IMR-90 (cell line): ENCODE data around the gene HRH2. TPM values are rescaled to one million over a fixed set of nuclear protein-coding genes. Genes with fewer than 3 reads are reported as not detected.

ENCODE experiments used
- ATAC-seq: fragments of 200-7000 bp; cut with Tn5 transposase; 2 replicates; pipeline ENCODE4 v1.9.1; 2020; ENCODE audit warnings: low read depth, mild to moderate bottlenecking, moderate library complexity
- BruUV-seq: library from RNA; stranded (reverse); fragments of 400-500 nt; replicated peaks from 2 replicates; lab custom pipeline; 2021; lab: Mats Ljungman, UMichigan
- CTCF ChIA-PET: fragments of 300-600 bp; formaldehyde crosslinking; extraction: SDS; loops from one replicate; lab custom pipeline; 2021; ENCODE audit warnings: antibody characterized with exemption; lab: Yijun Ruan, JAX
- POLR2A ChIA-PET: fragments of 300-600 bp; sonication (Branson Sonifier 250); formaldehyde crosslinking; loops from one replicate; lab custom pipeline; 2022; ENCODE audit warnings: antibody characterized with exemption; ENCODE audit not compliant: unreplicated experiment; lab: Charles Lee
- DNase-seq: peaks from one replicate; pipeline ENCODE4 v3.0.0; 2013
- H2AFZ ChIP-seq: replicated peaks from 2 replicates; pipeline ENCODE3; 2013; ENCODE audit warnings: low read length, mild to moderate bottlenecking; ENCODE audit not compliant: poor library complexity
- H2AK5ac ChIP-seq: 2 replicates; pipeline ENCODE4 v1.6.1; 2013; ENCODE audit warnings: low read depth, low read length, inconsistent platforms
- H2AK9ac ChIP-seq: replicated peaks from 2 replicates; pipeline ENCODE3; 2013; ENCODE audit warnings: mild to moderate bottlenecking, low read depth, low read length, moderate library complexity; ENCODE audit not compliant: poor library complexity
- H2BK120ac ChIP-seq: 2 replicates; pipeline ENCODE4 v1.6.1; 2013; ENCODE audit warnings: low read depth, low read length, inconsistent platforms
- H2BK15ac ChIP-seq: 3 replicates; pipeline ENCODE4 v1.6.1; 2013; ENCODE audit warnings: low read depth, low read length, inconsistent platforms
- H2BK20ac ChIP-seq: 2 replicates; pipeline ENCODE4 v1.6.1; 2013; ENCODE audit warnings: low read depth, mild to moderate bottlenecking, inconsistent platforms, low read length, moderate library complexity
- H2BK5ac ChIP-seq: 2 replicates; pipeline ENCODE4 v1.6.1; 2013; ENCODE audit warnings: mild to moderate bottlenecking, low read depth, low read length, inconsistent platforms; ENCODE audit not compliant: poor library complexity, severe bottlenecking
- H3K14ac ChIP-seq: replicated peaks from 2 replicates; pipeline ENCODE4 v1.6.1; 2013; ENCODE audit warnings: low read depth, low read length, inconsistent platforms
- H3K18ac ChIP-seq: 2 replicates; pipeline ENCODE4 v1.6.1; 2013; ENCODE audit warnings: low read depth, low read length, control low read depth
- H3K23ac ChIP-seq: 2 replicates; pipeline ENCODE4 v1.6.1; 2013; ENCODE audit warnings: low read depth, low read length, inconsistent platforms
- H3K27ac ChIP-seq: 2 replicates; pipeline ENCODE4 v1.5.1; 2013; ENCODE audit warnings: mild to moderate bottlenecking, control low read depth, low read length; ENCODE audit not compliant: insufficient read depth
- H3K27me3 ChIP-seq: 2 replicates; pipeline ENCODE4 v1.6.1; 2013; ENCODE audit warnings: low read length; ENCODE audit not compliant: control insufficient read depth, insufficient read depth
- H3K36me3 ChIP-seq: 2 replicates; pipeline ENCODE4 v1.6.1; 2013; ENCODE audit warnings: low read length, mixed read lengths; ENCODE audit not compliant: control insufficient read depth, insufficient read depth
- H3K4ac ChIP-seq: 2 replicates; pipeline ENCODE4 v1.6.1; 2013; ENCODE audit warnings: low read depth, low read length, inconsistent platforms
- H3K4me1 ChIP-seq: 2 replicates; pipeline ENCODE4 v1.6.1; 2013; ENCODE audit warnings: low read length, mixed read lengths; ENCODE audit not compliant: control insufficient read depth, insufficient read depth
- H3K4me2 ChIP-seq: 2 replicates; pipeline ENCODE4 v1.6.1; 2013; ENCODE audit warnings: low read depth, mild to moderate bottlenecking, control low read depth, low read length, moderate library complexity
- H3K4me3 ChIP-seq: 2 replicates; pipeline ENCODE4 v1.5.1; 2013; ENCODE audit warnings: low read depth, mild to moderate bottlenecking, control low read depth, low read length, moderate library complexity; ENCODE audit not compliant: insufficient read depth
- H3K56ac ChIP-seq: 2 replicates; pipeline ENCODE4 v1.6.1; 2013; ENCODE audit warnings: low read length, inconsistent platforms; ENCODE audit not compliant: insufficient read depth; ENCODE audit errors: extremely low read depth
- H3K79me1 ChIP-seq, 2 experiments: 2 replicates each; pipeline ENCODE4 v1.6.1; 2013; ENCODE audit warnings: low read length in 2 of 2, inconsistent platforms in 1 of 2, low read depth in 1 of 2
- H3K9ac ChIP-seq: 2 replicates; pipeline ENCODE4 v1.6.1; 2013; ENCODE audit warnings: low read depth, low read length, control low read depth
- H3K9me1 ChIP-seq: 2 replicates; pipeline ENCODE4 v1.6.1; 2013; ENCODE audit warnings: low read length, inconsistent platforms; ENCODE audit not compliant: insufficient read depth
- H3K9me3 ChIP-seq: 2 replicates; pipeline ENCODE4 v1.6.1; 2013; ENCODE audit warnings: low read length; ENCODE audit not compliant: control insufficient read depth, insufficient read depth
- H4K20me1 ChIP-seq: 2 replicates; pipeline ENCODE4 v1.6.1; 2013; ENCODE audit warnings: low read length, inconsistent platforms; ENCODE audit not compliant: insufficient read depth
- H4K5ac ChIP-seq: 2 replicates; pipeline ENCODE4 v1.6.1; 2013; ENCODE audit warnings: mild to moderate bottlenecking, low read depth, low read length, control low read depth
- H4K8ac ChIP-seq, 2 experiments: 2 replicates each; pipeline ENCODE4 v1.6.1; 2013; ENCODE audit warnings: low read depth in 2 of 2, low read length in 2 of 2, control low read depth in 1 of 2, inconsistent platforms in 1 of 2
- H4K91ac ChIP-seq: 2 replicates; pipeline ENCODE4 v1.6.1; 2013; ENCODE audit warnings: low read depth, low read length, inconsistent platforms; ENCODE audit not compliant: insufficient read depth
- BHLHE40 ChIP-seq: fragments of 150-350 bp; IDR thresholded peaks from 2 replicates; pipeline ENCODE4 v1.6.1; 2016; ENCODE audit warnings: mild to moderate bottlenecking, low read depth, low read length
- CTCF ChIP-seq: conservative IDR thresholded peaks from 2 replicates; pipeline ENCODE4 v1.5.1; 2012; ENCODE audit warnings: mild to moderate bottlenecking, low read depth, low read length, improper control_type of control experiment
- ELK1 ChIP-seq: fragments of 150-350 bp; IDR thresholded peaks from 2 replicates; pipeline ENCODE4 v1.6.1; 2016; ENCODE audit warnings: low read depth, mild to moderate bottlenecking, low read length, moderate library complexity, borderline replicate concordance
- FOS ChIP-seq: fragments of 150-350 bp; IDR thresholded peaks from 2 replicates; pipeline ENCODE4 v1.6.1; 2016; ENCODE audit warnings: low read depth, low read length
- MAFK ChIP-seq: IDR thresholded peaks from 2 replicates; pipeline ENCODE4 v1.6.1; 2012; ENCODE audit warnings: low read depth, low read length, improper control_type of control experiment
- NFE2L2 ChIP-seq: fragments of 150-350 bp; IDR thresholded peaks from 2 replicates; pipeline ENCODE4 v1.6.1; 2016; ENCODE audit warnings: low read depth, mild to moderate bottlenecking, low read length
- POLR2A ChIP-seq: IDR thresholded peaks from 2 replicates; pipeline ENCODE4 v1.6.1; 2012; ENCODE audit warnings: mild to moderate bottlenecking, low read depth, low read length
- WGBS, 2 experiments: methylation state at CpG; one replicate each; pipeline versions ENCODE4 v1.1.5 to v1.1.7; 2013; ENCODE audit warnings: missing lambda C conversion rate in 2 of 2; ENCODE audit not compliant: insufficient read length in 1 of 2; ENCODE audit errors: extremely low coverage in 2 of 2; 5-methylcytosine and 5-hydroxymethylcytosine counted together
- dilution Hi-C: fragments of 300-500 bp; cut with HindIII; formaldehyde crosslinking; loops from one replicate; pipeline ENCODE4 v1.14.3; 2018; ENCODE audit warnings: low sequenced_read_pairs; ENCODE audit not compliant: unreplicated experiment
- in situ Hi-C: fragments of 300-500 bp; cut with MboI; formaldehyde crosslinking; loops from 3 replicates; pipeline ENCODE4 v1.14.3; 2019; ENCODE audit warnings: low sequenced_read_pairs, inconsistent platforms, mixed read lengths
- intact Hi-C: fragments of 100-400 bp; cut with micrococcal nuclease; formaldehyde crosslinking; loops from 2 replicates; pipeline ENCODE4 v1.10.0; 2022
- polyA plus RNA-seq, 3 experiments: library from polyadenylated mRNA; depleted of rRNA; stranded (reverse); fragments of >200 nt; gene quantifications; 2 replicates each; pipeline ENCODE4 v1.2.3, GENCODE V29; 2012; ENCODE audit warnings: low replicate concordance in 1 of 3
- total RNA-seq: library from RNA; depleted of rRNA; stranded (reverse); fragments of >200 nt; gene quantifications from 2 replicates; pipeline ENCODE4 v1.2.3, GENCODE V29; 2012

Gene HRH2
- total and polyA plus RNA-seq, 2 of the 4 experiments (the other 2 are of a cell fraction) = not detected

- H3K36me3 ChIP-seq = no peaks in the 10 kb centered on the region
- no peak overlapping the region for H2AK9ac ChIP-seq
- no peak overlapping the region for H2BK120ac ChIP-seq
- no peak overlapping the region for H3K23ac ChIP-seq
- no peak overlapping the region for H3K56ac ChIP-seq
- H3K4ac ChIP-seq = no peak overlapping the region
- H3K9ac ChIP-seq = no peak overlapping the region
- no peak overlapping the region for H3K14ac ChIP-seq
- ATAC-seq (no peak), DNase-seq (no peak)
- BruUV-seq = no TSS peak
- no CpG with 5 or more reads among the region's 4 CpGs for WGBS, 2 experiments
- H3K4me1 ChIP-seq = no peaks in the 10 kb centered on the region
- ChIA-PET POLR2A (no interaction called here), CTCF (no interaction called here)
- H4K5ac ChIP-seq = no peak overlapping the region
- H4K20me1 ChIP-seq = no peaks in the 10 kb centered on the region
- no peak overlapping the region for H3K4me2 ChIP-seq
- H2BK5ac ChIP-seq = no peak overlapping the region
- no peaks in the 10 kb centered on the region for H3K9me1 ChIP-seq
- H2AFZ ChIP-seq = no peak overlapping the region
- H3K4me3 ChIP-seq = no peak overlapping the region
- intact Hi-C loops (no loop called here), in situ Hi-C loops (no loop called here), dilution Hi-C loops (no loop called here)
- H2AK5ac ChIP-seq = no peak overlapping the region
- no peak overlapping the region for H4K8ac ChIP-seq
- no peaks in the 10 kb centered on the region for H3K27me3 ChIP-seq
- no peaks in the 10 kb centered on the region for H3K79me1 ChIP-seq
- no peak overlapping the region for H3K27ac ChIP-seq
- TF ChIP-seq CTCF = no peak
- TF ChIP-seq MAFK = no peak
- no peak for TF ChIP-seq NFE2L2
- TF ChIP-seq ELK1 = no peak
- TF ChIP-seq POLR2A = no peak
- no peak for TF ChIP-seq FOS
- TF ChIP-seq BHLHE40 = no peak
- H2BK15ac ChIP-seq = no peak overlapping the region
- H3K18ac ChIP-seq = no peak overlapping the region
- H2BK20ac ChIP-seq = no peak overlapping the region
- no peak overlapping the region for H4K91ac ChIP-seq
- peaks cover 13% of the 10 kb centered on the region for H3K9me3 ChIP-seq
Observed at GRCh38 chr5:175642998-175643397, 14.9 kb upstream of the HRH2 start.
